Endothelial cell of umbilical vein (primary cell): ENCODE measurements around the gene ALK. TPM values are rescaled to one million over a fixed set of nuclear protein-coding genes. Genes with fewer than 3 reads are reported as not detected.

ENCODE experiments used
- BruUV-seq: library from RNA; stranded (reverse); fragments of 400-500 nt; replicated peaks from 2 replicates; lab custom pipeline; 2021; lab: Mats Ljungman, UMichigan
- CTCF ChIA-PET: fragments of 300-600, 350-600 bp; sonication (Branson Sonifier 250); formaldehyde crosslinking; loops from one replicate; lab custom pipeline; 2021; ENCODE audit warnings: antibody characterized with exemption, inconsistent platforms; lab: Charles Lee
- POLR2A ChIA-PET: fragments of 300-600, 350-600 bp; sonication (Branson Sonifier 250); formaldehyde crosslinking; loops from one replicate; lab custom pipeline; 2021; ENCODE audit warnings: antibody characterized with exemption, inconsistent platforms; lab: Charles Lee
- DNase-seq: peaks from one replicate; pipeline ENCODE4 v3.0.0-alpha.2; 2011; ENCODE audit warnings: low read depth, low spot score
- FAIRE-seq: peaks from 2 replicates; lab custom pipeline; 2011; peaks lifted over from hg19 to GRCh38; lab: Jason Lieb, UNC
- H2AFZ ChIP-seq: 2 replicates; pipeline ENCODE4 v1.6.0; 2012; ENCODE audit warnings: low read depth, low read length, control low read depth, inconsistent platforms
- H3K27ac ChIP-seq: 2 replicates; pipeline ENCODE4 v1.5.1; 2011; ENCODE audit warnings: low read depth, mild to moderate bottlenecking, control low read depth, low read length, moderate library complexity; ENCODE audit not compliant: insufficient read depth
- H3K27me3 ChIP-seq, 2 experiments: 2 replicates each; pipeline versions ENCODE4 v1.6.0 to v1.6.1; 2011; ENCODE audit warnings: low read length in 2 of 2, mixed read lengths in 1 of 2; ENCODE audit not compliant: control insufficient read depth in 2 of 2, insufficient read depth in 2 of 2
- H3K36me3 ChIP-seq, 2 experiments: 2 replicates in 1 of 2; 3 replicates in 1 of 2; pipeline ENCODE4 v1.5.1; 2011; ENCODE audit warnings: low read length in 2 of 2, mild to moderate bottlenecking in 1 of 2, moderate library complexity in 1 of 2; ENCODE audit not compliant: control insufficient read depth in 2 of 2, insufficient read depth in 2 of 2; ENCODE audit errors: extremely low read depth in 1 of 2
- H3K4me1 ChIP-seq: 3 replicates; pipeline ENCODE4 v1.5.1; 2011; ENCODE audit warnings: mild to moderate bottlenecking, low read length; ENCODE audit not compliant: control insufficient read depth, insufficient read depth; ENCODE audit errors: extremely low read depth
- H3K4me2 ChIP-seq: 2 replicates; pipeline ENCODE4 v1.6.1; 2011; ENCODE audit warnings: low read length, control low read depth, mixed read lengths; ENCODE audit not compliant: insufficient read depth
- H3K4me3 ChIP-seq, 3 experiments: fragments of 200-600 bp in 1 of 3; sonication (generic), shearing (Covaris generic) in 1 of 3; replicated peaks in 1 of 3; 2 replicates each; pipeline ENCODE4 v1.5.1; 2011 to 2016; ENCODE audit warnings: control low read depth in 3 of 3, low read length in 3 of 3, mild to moderate bottlenecking in 2 of 3, inconsistent platforms in 1 of 3, low read depth in 1 of 3, moderate library complexity in 1 of 3; ENCODE audit not compliant: insufficient read depth in 1 of 3
- H3K79me2 ChIP-seq: 2 replicates; pipeline ENCODE4 v1.6.0; 2012; ENCODE audit warnings: low read length, inconsistent platforms; ENCODE audit not compliant: control insufficient read depth, insufficient read depth
- H3K9ac ChIP-seq: replicated peaks from 2 replicates; pipeline ENCODE3; 2011; ENCODE audit warnings: low read length, control low read depth; ENCODE audit not compliant: insufficient read depth; ENCODE audit errors: extremely low read depth
- H3K9me1 ChIP-seq: replicated peaks from 3 replicates; pipeline ENCODE4 v1.6.0; 2011; ENCODE audit warnings: mild to moderate bottlenecking, low read length; ENCODE audit not compliant: control insufficient read depth, insufficient read depth; ENCODE audit errors: extremely low read depth
- H3K9me3 ChIP-seq: replicated peaks from 2 replicates; pipeline ENCODE4 v1.5.1; 2012; ENCODE audit warnings: low read length, inconsistent platforms; ENCODE audit not compliant: control insufficient read depth, insufficient read depth
- H4K20me1 ChIP-seq: replicated peaks from 2 replicates; pipeline ENCODE3; 2011; ENCODE audit warnings: mild to moderate bottlenecking, low read length; ENCODE audit not compliant: control insufficient read depth, insufficient read depth; ENCODE audit errors: extremely low read depth
- EZH2 ChIP-seq: IDR thresholded peaks from 2 replicates; pipeline ENCODE4 v1.6.1; 2012; ENCODE audit warnings: borderline replicate concordance, low read depth, mild to moderate bottlenecking, moderate library complexity, low read length, inconsistent platforms; ENCODE audit not compliant: severe bottlenecking
- FOS ChIP-seq: IDR thresholded peaks from 2 replicates; pipeline ENCODE4 v1.6.1; 2011; ENCODE audit warnings: mild to moderate bottlenecking, low read length, moderate library complexity, borderline replicate concordance; ENCODE audit not compliant: insufficient read depth
- GATA2 ChIP-seq: IDR thresholded peaks from 2 replicates; pipeline ENCODE4 v1.7.0; 2011; ENCODE audit warnings: low read depth, mild to moderate bottlenecking, moderate library complexity, mixed read lengths, low read length; ENCODE audit not compliant: insufficient read length, insufficient read depth
- JUN ChIP-seq: IDR thresholded peaks from 2 replicates; pipeline ENCODE4 v1.6.1; 2011; ENCODE audit warnings: borderline replicate concordance, low read depth; ENCODE audit not compliant: insufficient read length, insufficient read depth
- MYC ChIP-seq: IDR thresholded peaks from one replicate; pipeline ENCODE4 v1.6.1; 2011; ENCODE audit warnings: mild to moderate bottlenecking, low read depth, low read length
- POLR2A ChIP-seq: IDR thresholded peaks from 2 replicates; pipeline ENCODE4 v1.6.1; 2012; ENCODE audit warnings: low read depth, mild to moderate bottlenecking, control low read depth, low read length
- POLR2AphosphoS5 ChIP-seq: IDR thresholded peaks from 2 replicates; pipeline ENCODE4 v1.6.1; 2012; ENCODE audit warnings: low read depth, mild to moderate bottlenecking, control low read depth, low read length, moderate library complexity; ENCODE audit not compliant: insufficient read depth
- dilution Hi-C: fragments of 300-500 bp; cut with MboI; formaldehyde crosslinking; loops from one replicate; pipeline ENCODE4 v1.15.0; 2019; ENCODE audit warnings: low sequenced_read_pairs; ENCODE audit not compliant: extremely low pct_ligation_motif_present
- intact Hi-C: fragments of 100-400 bp; cut with micrococcal nuclease; formaldehyde crosslinking; loops from one replicate; pipeline ENCODE4 v1.10.0; 2022
- polyA plus RNA-seq, 4 experiments: library from polyadenylated mRNA; depleted of rRNA in 3 of 4; stranded (reverse) in 3 of 4; unstranded in 1 of 4; fragments of >200 nt; gene quantifications; 2 replicates each; pipeline versions ENCODE4 v1.2.1 to v1.2.3, GENCODE V29; 2011 to 2012; ENCODE audit warnings: missing spikeins in 1 of 4
- total RNA-seq: library from RNA; stranded (reverse); gene quantifications from 2 replicates; pipeline ENCODE4 v1.2.3, GENCODE V29; 2021
- TF ChIP-seq, protein P1 (sequence below): IDR thresholded peaks from 2 replicates; pipeline ENCODE4 v1.6.1; 2011; ENCODE audit not compliant: insufficient read depth, insufficient read length
- TF ChIP-seq, protein P2 (sequence below), 2 donors: IDR thresholded peaks; 1 replicate in 1 of 2; 2 replicates in 1 of 2; pipeline ENCODE4 v1.5.1; 2011; ENCODE audit warnings: low read length in 2 of 2, mild to moderate bottlenecking in 2 of 2, moderate library complexity in 2 of 2, control low read depth in 1 of 2, inconsistent platforms in 1 of 2, low read depth in 1 of 2; ENCODE audit not compliant: insufficient read depth in 1 of 2; ENCODE audit errors: extremely low read depth in 1 of 2

The ALK gene
- total and polyA plus RNA-seq, 2 donors (not counting 3 experiments of a cell fraction or from before 2014, with no cell fraction given): not detected

DNA sequence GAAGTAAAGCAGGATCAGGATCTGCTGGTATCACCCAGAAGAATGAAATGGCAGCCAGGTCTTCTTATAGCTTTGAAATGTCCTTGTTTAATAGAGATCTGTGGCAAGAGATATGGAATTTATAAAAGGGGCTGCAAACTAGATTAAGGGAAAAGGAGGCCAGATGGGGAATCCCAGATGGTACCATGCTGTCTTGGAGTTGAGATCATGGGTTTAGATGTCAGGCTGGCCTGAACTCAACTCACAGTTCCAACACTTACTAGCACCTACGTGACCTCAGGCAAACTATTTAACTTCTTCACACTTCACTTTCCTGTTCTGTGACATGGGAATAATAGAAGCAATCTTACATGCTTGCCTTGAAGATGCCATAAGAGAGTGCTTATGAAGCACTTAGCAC is 188.2 kb downstream of the ALK start:
- no peak overlapping the region for H3K9ac ChIP-seq
- POLR2A ChIA-PET: no interaction called here
- H3K36me3 ChIP-seq: no peaks in the 10 kb centered on the region
- no TSS peak for BruUV-seq
- DNase-seq (no peak), FAIRE-seq (no peak)
- H3K79me2 ChIP-seq: no peaks in the 10 kb centered on the region
- intact Hi-C loops: no loop called here
- no peak overlapping the region for H3K4me3 ChIP-seq
- H3K4me2 ChIP-seq: no peak overlapping the region
- no peaks in the 10 kb centered on the region for H4K20me1 ChIP-seq
- dilution Hi-C loops: no loop called here
- H3K9me1 ChIP-seq: no peaks in the 10 kb centered on the region
- no peaks in the 10 kb centered on the region for H3K27me3 ChIP-seq
- TF ChIP-seq, protein P1, sequence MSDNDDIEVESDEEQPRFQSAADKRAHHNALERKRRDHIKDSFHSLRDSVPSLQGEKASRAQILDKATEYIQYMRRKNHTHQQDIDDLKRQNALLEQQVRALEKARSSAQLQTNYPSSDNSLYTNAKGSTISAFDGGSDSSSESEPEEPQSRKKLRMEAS: no peak
- TF ChIP-seq MYC (no peak), FOS (no peak), POLR2AphosphoS5 (no peak), JUN (no peak), EZH2 (no peak), GATA2 (no peak), POLR2A (no peak)
- TF ChIP-seq, protein P2, sequence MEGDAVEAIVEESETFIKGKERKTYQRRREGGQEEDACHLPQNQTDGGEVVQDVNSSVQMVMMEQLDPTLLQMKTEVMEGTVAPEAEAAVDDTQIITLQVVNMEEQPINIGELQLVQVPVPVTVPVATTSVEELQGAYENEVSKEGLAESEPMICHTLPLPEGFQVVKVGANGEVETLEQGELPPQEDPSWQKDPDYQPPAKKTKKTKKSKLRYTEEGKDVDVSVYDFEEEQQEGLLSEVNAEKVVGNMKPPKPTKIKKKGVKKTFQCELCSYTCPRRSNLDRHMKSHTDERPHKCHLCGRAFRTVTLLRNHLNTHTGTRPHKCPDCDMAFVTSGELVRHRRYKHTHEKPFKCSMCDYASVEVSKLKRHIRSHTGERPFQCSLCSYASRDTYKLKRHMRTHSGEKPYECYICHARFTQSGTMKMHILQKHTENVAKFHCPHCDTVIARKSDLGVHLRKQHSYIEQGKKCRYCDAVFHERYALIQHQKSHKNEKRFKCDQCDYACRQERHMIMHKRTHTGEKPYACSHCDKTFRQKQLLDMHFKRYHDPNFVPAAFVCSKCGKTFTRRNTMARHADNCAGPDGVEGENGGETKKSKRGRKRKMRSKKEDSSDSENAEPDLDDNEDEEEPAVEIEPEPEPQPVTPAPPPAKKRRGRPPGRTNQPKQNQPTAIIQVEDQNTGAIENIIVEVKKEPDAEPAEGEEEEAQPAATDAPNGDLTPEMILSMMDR (IDR thresholded peaks at IDR 0.05; ENCODE audit: extremely low read depth in 1 of 2, insufficient read depth in 1 of 2, low read depth in 1 of 2, low read length in 2 of 2): no peak
- peaks cover 3% of the 10 kb centered on the region for H3K9me3 ChIP-seq
- CTCF ChIA-PET: no interaction called here
- no peak overlapping the region for H2AFZ ChIP-seq
- H3K27ac ChIP-seq: no peak overlapping the region
- no peaks in the 10 kb centered on the region for H3K4me1 ChIP-seq
